Measurements from ENCODE around the gene MTHFD1L. TPM values are rescaled to one million over a fixed set of nuclear protein-coding genes. Genes with fewer than 3 reads are reported as not detected.

Gene MTHFD1L
- total and polyA plus RNA-seq, 8 donors = 1.8 to 16.3 (median 8.8) TPM

DNA sequence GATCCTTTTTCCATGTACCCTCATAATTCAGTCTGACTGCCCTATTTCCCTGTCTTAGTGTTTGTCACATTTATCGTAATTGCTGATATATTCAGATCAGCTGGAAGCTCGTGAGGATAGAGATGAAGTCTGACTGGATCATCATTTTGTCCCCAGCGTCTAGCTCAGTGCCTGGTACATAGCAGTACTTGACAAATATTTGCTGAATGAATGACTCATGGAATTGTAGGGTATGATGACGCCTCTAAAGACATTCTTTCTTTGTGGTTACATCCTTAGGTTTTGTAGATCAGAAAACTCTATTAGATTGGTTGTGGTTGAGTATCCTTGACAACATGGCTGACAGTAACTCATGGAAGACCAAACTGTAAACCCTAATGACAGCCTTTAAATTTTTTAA is 68.9 kb downstream of the MTHFD1L start:
- Histone ChIP-seq H3K4me1 (peaks cover 0 to 11% (median 0%) of the 10 kb centered on the region in 4 donors), H3K27ac (no peak overlapping the region), H3K27me3 (no peaks in the 10 kb centered on the region), H3K9me3 (no peaks in the 10 kb centered on the region), H3K36me3 (peaks cover 6 to 24% (median 22%) of the 10 kb centered on the region in 4 donors), H3K4me3 (no peak overlapping the region)
- DNase-seq = no peak
- intact Hi-C loops (cut with DNase I; ENCODE audit: low total_unique reads) = no loop called here
- WGBS, 5 donors = 90 to 97% (median 95%) methylated on average over 4 of the region's 4 CpGs
- no peak for TF ChIP-seq POLR2A (IDR thresholded peaks at IDR 0.05)
- TF ChIP-seq, protein P1, sequence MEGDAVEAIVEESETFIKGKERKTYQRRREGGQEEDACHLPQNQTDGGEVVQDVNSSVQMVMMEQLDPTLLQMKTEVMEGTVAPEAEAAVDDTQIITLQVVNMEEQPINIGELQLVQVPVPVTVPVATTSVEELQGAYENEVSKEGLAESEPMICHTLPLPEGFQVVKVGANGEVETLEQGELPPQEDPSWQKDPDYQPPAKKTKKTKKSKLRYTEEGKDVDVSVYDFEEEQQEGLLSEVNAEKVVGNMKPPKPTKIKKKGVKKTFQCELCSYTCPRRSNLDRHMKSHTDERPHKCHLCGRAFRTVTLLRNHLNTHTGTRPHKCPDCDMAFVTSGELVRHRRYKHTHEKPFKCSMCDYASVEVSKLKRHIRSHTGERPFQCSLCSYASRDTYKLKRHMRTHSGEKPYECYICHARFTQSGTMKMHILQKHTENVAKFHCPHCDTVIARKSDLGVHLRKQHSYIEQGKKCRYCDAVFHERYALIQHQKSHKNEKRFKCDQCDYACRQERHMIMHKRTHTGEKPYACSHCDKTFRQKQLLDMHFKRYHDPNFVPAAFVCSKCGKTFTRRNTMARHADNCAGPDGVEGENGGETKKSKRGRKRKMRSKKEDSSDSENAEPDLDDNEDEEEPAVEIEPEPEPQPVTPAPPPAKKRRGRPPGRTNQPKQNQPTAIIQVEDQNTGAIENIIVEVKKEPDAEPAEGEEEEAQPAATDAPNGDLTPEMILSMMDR (IDR thresholded peaks at IDR 0.05) = no peak
- TF ChIP-seq EP300 (IDR thresholded peaks at IDR 0.05) = no peak
- no peak for TF ChIP-seq POLR2AphosphoS5 (IDR thresholded peaks at IDR 0.05)

DNA sequence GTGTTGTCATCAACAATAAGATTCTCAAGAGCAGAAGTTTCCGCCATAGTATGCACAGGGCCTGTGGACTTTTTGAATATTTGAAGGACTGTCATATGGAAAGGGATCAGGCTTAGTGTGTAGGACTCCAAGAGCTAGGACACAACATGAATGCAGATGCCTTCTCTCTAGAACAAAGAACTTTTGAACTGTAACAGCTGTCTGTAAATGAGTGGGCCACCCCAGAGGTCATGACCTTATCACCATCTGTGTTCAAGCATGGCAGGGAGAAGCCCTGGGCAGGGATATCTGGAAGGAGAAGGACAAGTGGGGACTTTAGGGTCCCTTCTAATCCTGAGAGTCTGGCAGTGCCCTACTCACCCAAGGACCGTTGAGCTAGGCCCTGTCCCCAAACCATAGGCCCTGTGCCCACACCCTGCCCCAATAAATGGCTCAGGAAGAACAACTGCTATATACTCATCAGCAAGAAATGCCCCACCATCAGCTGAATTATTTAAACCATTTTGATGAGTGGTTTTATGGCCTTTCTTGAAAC is 70.6 kb downstream of the MTHFD1L start:
- Histone ChIP-seq H3K27me3 (no peaks in the 10 kb centered on the region), H3K27ac (no peak overlapping the region), H3K9me3 (no peaks in the 10 kb centered on the region), H3K4me3 (no peak overlapping the region), H3K36me3 (peaks cover 6 to 24% (median 23%) of the 10 kb centered on the region in 4 donors), H3K4me1 (no peaks in the 10 kb centered on the region)
- DNase-seq = no peak
- 83 to 97% (median 94%) methylated on average over 2 of the region's 2 CpGs for WGBS, 5 donors
- intact Hi-C loops (cut with DNase I; ENCODE audit: low total_unique reads) = no loop called here
- TF ChIP-seq, protein P1 (IDR thresholded peaks at IDR 0.05) = no peak
- TF ChIP-seq EP300 (IDR thresholded peaks at IDR 0.05) (no peak), POLR2AphosphoS5 (IDR thresholded peaks at IDR 0.05) (no peak), POLR2A (IDR thresholded peaks at IDR 0.05) (no peak)

DNA sequence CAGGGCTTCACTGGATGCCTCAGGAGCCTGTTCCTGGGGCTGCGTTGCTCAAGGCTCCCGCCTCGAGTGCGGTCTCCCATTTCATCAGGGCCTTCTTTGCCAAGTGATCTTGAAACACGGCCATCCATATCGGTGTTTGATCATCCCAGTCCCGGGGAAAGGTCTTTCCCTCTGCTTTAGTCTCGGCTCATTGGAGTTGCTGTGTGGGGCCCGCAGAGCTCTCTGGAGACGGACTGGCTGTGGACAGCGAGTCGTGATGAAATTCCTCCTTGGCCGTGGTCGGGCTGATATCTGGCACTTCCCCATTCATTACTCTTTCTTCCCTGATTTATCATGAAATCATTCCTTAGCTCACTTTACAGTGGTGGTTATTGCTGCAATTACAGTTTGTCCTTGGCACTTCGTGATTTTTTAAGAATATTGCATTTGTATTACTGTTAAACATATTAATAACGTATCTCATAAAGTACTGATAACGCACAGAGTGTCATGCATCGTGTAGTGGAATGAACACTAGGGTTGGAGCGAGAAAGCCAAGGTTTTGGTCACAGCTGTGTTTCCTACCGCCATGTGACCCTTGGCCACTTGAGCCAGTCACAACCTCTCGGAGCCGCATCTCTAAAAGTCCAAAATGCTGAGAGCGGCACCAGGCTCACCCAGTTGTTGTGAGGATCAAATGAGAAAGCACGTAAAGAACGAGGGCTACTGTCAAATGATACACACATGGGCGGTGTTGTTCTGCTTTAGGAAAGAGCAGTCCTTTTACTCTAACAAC is 71.8 kb downstream of the MTHFD1L start:
- TF ChIP-seq, protein P1 (IDR thresholded peaks at IDR 0.05) = no peak
- no peak for TF ChIP-seq EP300 (IDR thresholded peaks at IDR 0.05)
- no peak for TF ChIP-seq POLR2AphosphoS5 (IDR thresholded peaks at IDR 0.05)
- no peak for TF ChIP-seq POLR2A (IDR thresholded peaks at IDR 0.05)
- intact Hi-C loops (cut with DNase I; ENCODE audit: low total_unique reads) = no loop called here
- Histone ChIP-seq H3K4me1 (no peaks in the 10 kb centered on the region), H3K27me3 (no peaks in the 10 kb centered on the region), H3K27ac (no peak overlapping the region), H3K9me3 (no peaks in the 10 kb centered on the region), H3K36me3 (peaks cover 6 to 24% (median 23%) of the 10 kb centered on the region in 4 donors), H3K4me3 (no peak overlapping the region)
- DNase-seq = peak in 1 of 2 donors; percentile 54
- 81 to 96% (median 94%) methylated on average over 26 of the region's 26 CpGs for WGBS, 5 donors

DNA sequence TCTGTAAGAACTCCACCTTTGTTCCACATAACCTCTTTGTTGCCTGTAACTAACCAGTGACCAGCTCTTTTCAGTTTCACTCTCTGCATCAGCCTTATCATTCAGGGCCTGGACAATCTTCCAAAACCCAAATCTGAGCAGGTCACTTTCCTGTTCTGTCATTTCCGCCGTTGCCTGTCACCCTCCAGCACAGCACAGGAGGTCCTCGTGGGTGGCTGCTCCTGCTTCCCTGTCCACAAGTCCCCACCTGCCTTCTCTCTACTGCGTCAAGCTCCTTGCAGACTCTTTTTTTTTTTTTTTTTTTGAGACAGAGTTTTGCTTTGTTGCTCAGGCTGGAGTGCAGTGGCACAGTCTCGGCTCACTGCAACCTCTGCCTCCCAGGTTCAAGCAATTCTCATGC is 73.9 kb downstream of the MTHFD1L start:
- DNase-seq = no peak
- no peaks in the 10 kb centered on the region for H3K9me3 ChIP-seq
- peaks cover 6 to 27% (median 25%) of the 10 kb centered on the region in 4 donors for H3K36me3 ChIP-seq
- WGBS, 5 donors = 88 to 90% (median 89%) methylated on average over 5 of the region's 5 CpGs
- TF ChIP-seq, protein P1 (IDR thresholded peaks at IDR 0.05) = no peak
- TF ChIP-seq POLR2A (IDR thresholded peaks at IDR 0.05) (no peak), POLR2AphosphoS5 (IDR thresholded peaks at IDR 0.05) (no peak), EP300 (IDR thresholded peaks at IDR 0.05) (no peak)
- H3K27me3 ChIP-seq = no peaks in the 10 kb centered on the region
- no peak overlapping the region for H3K27ac ChIP-seq
- H3K4me1 ChIP-seq = no peaks in the 10 kb centered on the region
- H3K4me3 ChIP-seq = no peak overlapping the region
- intact Hi-C loops (cut with DNase I; ENCODE audit: low total_unique reads) = no loop called here

Data from stomach (tissue), 9 donors.